Measurements from ENCODE around the gene JAZF1. TPM values are rescaled to one million over a fixed set of nuclear protein-coding genes. Genes with fewer than 3 reads are reported as not detected.

The JAZF1 gene
- total and polyA plus RNA-seq, 5 donors from 2014 or later: 6.4 to 30.7 (median 7.6) TPM

DNA sequence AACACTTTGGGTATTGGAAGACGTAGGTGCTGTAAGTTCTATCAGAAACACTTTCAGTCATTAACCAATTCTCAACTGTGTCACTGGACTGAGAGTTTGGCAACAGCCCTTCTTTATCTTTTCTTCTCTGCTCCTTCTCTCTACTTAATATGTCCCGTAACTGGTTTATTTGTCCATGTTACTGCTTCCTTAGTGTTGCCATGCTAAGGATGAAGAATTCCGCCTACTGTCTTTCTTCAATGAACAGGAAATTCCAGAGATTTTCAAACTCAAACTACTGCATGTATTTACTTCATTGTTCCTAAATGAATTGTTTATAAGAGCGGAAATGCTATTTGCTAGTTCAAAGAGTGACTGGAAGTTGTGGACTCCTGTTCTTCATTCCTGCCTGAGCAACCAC is 296.9 kb downstream of the JAZF1 start:
- DNase-seq (no peak), ATAC-seq (ENCODE audit: low read depth in 2 of 2) (no peak)
- Histone ChIP-seq H3K27me3 (ENCODE audit: control insufficient read depth, insufficient read depth, low read length) (no peaks in the 10 kb centered on the region), H3K27ac (ENCODE audit: insufficient read depth, low read length, poor library complexity, severe bottlenecking) (no peak overlapping the region), H3K4me3 (ENCODE audit: low read depth, low read length) (no peak overlapping the region), H3K9me3 (ENCODE audit: control insufficient read depth in 2 of 2, low read length in 2 of 2) (no peaks in the 10 kb centered on the region), H3K36me3 (ENCODE audit: control insufficient read depth, insufficient read depth, low read length) (peaks cover 2% of the 10 kb centered on the region), H3K4me1 (ENCODE audit: control insufficient read depth, insufficient read depth, low read length, poor library complexity, severe bottlenecking) (no peaks in the 10 kb centered on the region)
- Mint-ChIP-seq H3K4me3 (no peak overlapping the region), H3K4me1 (peaks cover 0 to 11% (median 3%) of the 10 kb centered on the region in 4 donors), H3K9me3 (peaks cover 0 to 5% (median 0%) of the 10 kb centered on the region in 7 donors), H3K36me3 (peaks cover 12% of the 10 kb centered on the region), H3K27me3 (no peaks in the 10 kb centered on the region), H3K27ac (no peak overlapping the region)

DNA sequence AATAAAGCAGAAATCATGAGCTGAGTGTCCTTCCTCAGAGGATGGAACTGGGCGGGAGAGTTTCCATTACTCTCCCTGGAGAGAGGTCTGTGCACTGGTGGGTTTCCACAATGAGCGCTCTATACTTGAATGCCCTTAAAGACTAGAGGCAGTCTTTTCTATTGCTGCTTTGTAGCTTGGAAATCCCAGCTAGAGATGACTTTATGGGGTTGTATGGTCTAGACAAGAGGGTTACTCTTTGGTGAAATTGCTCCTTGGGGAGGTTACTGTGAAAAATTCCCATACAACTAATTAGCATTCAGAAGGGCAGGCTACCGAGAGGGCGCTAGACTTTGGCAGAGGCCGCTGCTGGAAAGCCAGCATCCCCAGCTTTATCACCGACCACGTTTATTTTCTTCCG is 303.8 kb downstream of the JAZF1 start:
- H3K4me3 Mint-ChIP-seq: no peak overlapping the region
- H3K9me3 ChIP-seq (ENCODE audit: control insufficient read depth in 2 of 2, low read length in 2 of 2): no peaks in the 10 kb centered on the region
- H3K4me1 ChIP-seq (ENCODE audit: control insufficient read depth, insufficient read depth, low read length, poor library complexity, severe bottlenecking): no peaks in the 10 kb centered on the region
- peaks cover 4% of the 10 kb centered on the region for H3K36me3 Mint-ChIP-seq
- no peaks in the 10 kb centered on the region for H3K27me3 ChIP-seq (ENCODE audit: control insufficient read depth, insufficient read depth, low read length)
- H3K27ac Mint-ChIP-seq: no peak overlapping the region
- ATAC-seq (ENCODE audit: low read depth in 2 of 2): no peak
- no peak for DNase-seq
- H3K27me3 Mint-ChIP-seq: no peaks in the 10 kb centered on the region
- no peaks in the 10 kb centered on the region for H3K36me3 ChIP-seq (ENCODE audit: control insufficient read depth, insufficient read depth, low read length)
- H3K4me1 Mint-ChIP-seq: peaks cover 0 to 6% (median 1%) of the 10 kb centered on the region in 4 donors
- no peaks in the 10 kb centered on the region for H3K9me3 Mint-ChIP-seq
- H3K4me3 ChIP-seq (ENCODE audit: low read depth, low read length): no peak overlapping the region
- no peak overlapping the region for H3K27ac ChIP-seq (ENCODE audit: insufficient read depth, low read length, poor library complexity, severe bottlenecking)

DNA sequence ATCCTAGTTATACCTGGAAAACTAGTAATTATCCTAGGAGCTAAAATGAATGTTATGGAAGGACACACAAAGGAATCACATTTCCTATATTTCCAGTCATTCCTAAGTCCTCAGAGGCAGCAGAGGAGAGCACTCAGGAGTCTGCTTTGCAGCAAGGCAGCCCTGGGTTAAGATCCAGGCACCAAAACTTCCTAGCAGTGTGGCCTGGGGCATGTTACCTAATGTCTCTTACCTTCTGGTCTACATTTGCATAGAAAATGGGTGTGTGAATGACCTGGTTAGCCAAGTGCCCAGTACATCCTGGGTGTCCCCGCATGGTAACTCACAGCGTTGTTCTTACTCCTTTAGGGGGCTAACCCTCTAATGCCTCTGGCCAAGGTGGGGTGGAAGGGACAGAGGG is 304.8 kb downstream of the JAZF1 start:
- Mint-ChIP-seq H3K4me1 (peaks cover 0 to 6% (median 1%) of the 10 kb centered on the region in 4 donors), H3K36me3 (peaks cover 4% of the 10 kb centered on the region), H3K9me3 (no peaks in the 10 kb centered on the region), H3K4me3 (no peak overlapping the region), H3K27me3 (no peaks in the 10 kb centered on the region), H3K27ac (no peak overlapping the region)
- Histone ChIP-seq H3K27ac (ENCODE audit: insufficient read depth, low read length, poor library complexity, severe bottlenecking) (no peak overlapping the region), H3K4me1 (ENCODE audit: control insufficient read depth, insufficient read depth, low read length, poor library complexity, severe bottlenecking) (no peaks in the 10 kb centered on the region), H3K9me3 (ENCODE audit: control insufficient read depth in 2 of 2, low read length in 2 of 2) (no peaks in the 10 kb centered on the region), H3K36me3 (ENCODE audit: control insufficient read depth, insufficient read depth, low read length) (no peaks in the 10 kb centered on the region), H3K4me3 (ENCODE audit: low read depth, low read length) (no peak overlapping the region), H3K27me3 (ENCODE audit: control insufficient read depth, insufficient read depth, low read length) (no peaks in the 10 kb centered on the region)
- ATAC-seq (ENCODE audit: low read depth in 2 of 2) (no peak), DNase-seq (no peak)

DNA sequence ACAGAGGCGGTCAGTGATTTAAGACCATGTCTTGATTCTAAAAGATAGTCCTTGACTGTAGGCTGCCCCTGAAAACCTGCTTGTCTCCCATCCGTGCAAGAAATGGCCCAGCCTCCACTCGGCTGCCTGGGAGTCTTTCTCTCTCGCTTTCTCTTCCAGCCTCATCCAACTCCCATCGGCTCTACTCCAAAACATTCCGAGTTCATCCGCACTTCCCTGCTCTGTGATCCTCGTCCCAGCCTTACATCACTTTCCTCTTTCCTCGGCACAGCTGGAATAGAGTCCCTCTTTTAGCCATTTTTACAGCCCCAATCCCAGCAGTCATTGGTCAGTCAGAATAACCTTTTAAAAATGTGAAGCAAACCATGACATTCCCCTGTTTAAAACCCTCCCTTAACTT is 305.5 kb downstream of the JAZF1 start:
- Histone ChIP-seq H3K4me1 (ENCODE audit: control insufficient read depth, insufficient read depth, low read length, poor library complexity, severe bottlenecking) (no peaks in the 10 kb centered on the region), H3K36me3 (ENCODE audit: control insufficient read depth, insufficient read depth, low read length) (no peaks in the 10 kb centered on the region), H3K27me3 (ENCODE audit: control insufficient read depth, insufficient read depth, low read length) (no peaks in the 10 kb centered on the region), H3K4me3 (ENCODE audit: low read depth, low read length) (no peak overlapping the region), H3K27ac (ENCODE audit: insufficient read depth, low read length, poor library complexity, severe bottlenecking) (no peak overlapping the region), H3K9me3 (ENCODE audit: control insufficient read depth in 2 of 2, low read length in 2 of 2) (no peaks in the 10 kb centered on the region)
- H3K9me3 Mint-ChIP-seq: no peaks in the 10 kb centered on the region
- H3K4me3 Mint-ChIP-seq: no peak overlapping the region
- no peak for ATAC-seq (ENCODE audit: low read depth in 2 of 2)
- no peak overlapping the region for H3K27ac Mint-ChIP-seq
- H3K4me1 Mint-ChIP-seq: peaks cover 0 to 7% (median 1%) of the 10 kb centered on the region in 4 donors
- peaks cover 4% of the 10 kb centered on the region for H3K36me3 Mint-ChIP-seq
- no peaks in the 10 kb centered on the region for H3K27me3 Mint-ChIP-seq
- DNase-seq: no peak

DNA sequence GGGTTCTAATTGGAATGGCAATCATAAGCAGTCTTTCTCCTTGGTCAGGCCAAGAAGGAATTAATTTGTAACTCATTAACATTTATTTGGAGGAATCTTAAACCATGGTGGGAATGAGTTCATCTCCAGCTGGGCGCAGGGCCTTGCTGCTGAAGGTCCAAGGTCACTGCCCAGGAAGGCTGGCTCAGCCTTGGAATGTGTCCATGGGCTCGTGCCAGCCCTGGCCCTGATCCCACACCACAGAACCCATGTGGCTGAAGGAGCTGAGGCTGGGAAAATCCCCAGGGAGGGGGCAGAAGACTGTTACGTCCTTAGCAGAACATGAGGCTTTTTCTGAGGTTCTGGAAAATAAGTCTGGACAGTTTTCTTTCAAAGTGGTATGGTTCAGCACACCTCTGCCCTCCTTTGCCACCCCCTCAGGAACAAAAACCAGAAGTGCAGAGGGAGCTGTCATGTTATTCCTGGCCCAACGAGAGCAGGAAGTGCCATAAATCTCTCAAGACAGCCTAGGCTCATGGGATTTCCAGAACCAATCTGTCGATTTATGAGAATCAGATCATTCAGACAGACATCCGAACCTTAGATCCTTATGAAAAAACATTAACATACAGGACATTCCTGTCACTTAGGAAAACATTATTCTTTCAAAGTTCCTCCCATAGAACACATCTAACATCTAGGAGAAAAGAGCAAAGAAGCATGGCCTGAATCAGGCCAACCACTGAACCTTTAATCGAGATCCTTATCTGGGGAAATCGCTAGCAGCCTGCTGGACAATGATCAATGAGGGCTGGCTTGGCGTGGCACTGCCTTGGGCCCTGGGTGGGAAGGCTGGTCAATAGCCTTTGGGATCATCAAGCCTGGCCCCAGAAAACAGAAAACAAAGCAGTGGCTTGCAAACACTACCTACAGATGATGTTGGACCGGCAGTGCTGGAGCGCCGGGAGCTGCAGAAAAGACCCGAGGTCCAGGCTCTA is 306.3 kb downstream of the JAZF1 start:
- H3K9me3 ChIP-seq (ENCODE audit: control insufficient read depth in 2 of 2, low read length in 2 of 2): no peaks in the 10 kb centered on the region
- peaks cover 4% of the 10 kb centered on the region for H3K36me3 Mint-ChIP-seq
- ATAC-seq (ENCODE audit: low read depth in 2 of 2) (no peak), DNase-seq (no peak)
- no peak overlapping the region for H3K4me3 ChIP-seq (ENCODE audit: low read depth, low read length)
- no peak overlapping the region for H3K27ac ChIP-seq (ENCODE audit: insufficient read depth, low read length, poor library complexity, severe bottlenecking)
- H3K27ac Mint-ChIP-seq: no peak overlapping the region
- no peaks in the 10 kb centered on the region for H3K9me3 Mint-ChIP-seq
- H3K27me3 Mint-ChIP-seq: no peaks in the 10 kb centered on the region
- H3K4me1 ChIP-seq (ENCODE audit: control insufficient read depth, insufficient read depth, low read length, poor library complexity, severe bottlenecking): no peaks in the 10 kb centered on the region
- no peaks in the 10 kb centered on the region for H3K27me3 ChIP-seq (ENCODE audit: control insufficient read depth, insufficient read depth, low read length)
- H3K36me3 ChIP-seq (ENCODE audit: control insufficient read depth, insufficient read depth, low read length): no peaks in the 10 kb centered on the region
- no peak overlapping the region for H3K4me3 Mint-ChIP-seq
- H3K4me1 Mint-ChIP-seq: peaks cover 0 to 7% (median 1%) of the 10 kb centered on the region in 4 donors

DNA sequence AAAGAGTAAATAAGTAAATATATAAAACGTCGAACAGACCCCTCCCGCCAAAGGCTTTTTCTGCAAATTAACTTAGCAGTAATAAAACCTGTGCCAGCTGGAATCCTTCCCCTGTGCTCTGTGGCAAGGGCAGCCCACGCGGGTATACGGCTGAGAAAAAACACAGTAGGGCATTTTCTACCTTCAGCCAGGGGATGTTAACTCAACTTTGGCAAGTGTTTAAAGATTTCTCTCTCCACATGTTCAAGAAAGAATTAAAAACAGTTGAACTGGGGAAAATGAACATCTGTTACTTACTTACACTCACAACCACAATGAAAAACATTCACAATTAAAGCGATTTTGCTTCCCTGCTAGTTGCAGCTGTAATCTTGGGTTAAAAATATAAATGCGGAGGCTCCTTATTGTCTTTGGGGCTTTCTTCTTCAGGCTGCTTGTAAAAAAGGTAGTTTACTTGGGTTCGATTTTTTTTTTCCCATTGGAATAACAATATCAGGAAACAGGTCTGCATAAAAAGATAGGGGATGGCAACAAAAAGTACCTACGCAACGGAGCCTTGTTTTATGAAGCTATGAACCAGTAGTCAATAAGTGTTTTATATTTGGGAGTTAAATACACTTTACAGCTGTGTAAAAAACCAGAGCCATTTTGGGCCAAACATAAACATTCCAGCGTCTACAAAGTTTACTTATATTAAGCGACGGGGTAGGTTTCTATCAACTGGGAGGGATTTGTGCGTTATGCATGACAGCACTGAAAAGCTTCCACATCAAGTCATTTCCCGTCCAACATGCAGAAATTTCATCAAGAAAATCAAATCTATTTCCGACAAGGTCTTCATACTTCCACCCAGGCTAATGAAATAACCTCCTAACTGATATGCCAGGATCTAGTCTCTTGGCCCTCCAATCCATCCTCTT is 308.0 kb downstream of the JAZF1 start:
- DNase-seq: no peak
- Histone ChIP-seq H3K9me3 (ENCODE audit: control insufficient read depth in 2 of 2, low read length in 2 of 2) (no peaks in the 10 kb centered on the region), H3K36me3 (ENCODE audit: control insufficient read depth, insufficient read depth, low read length) (peaks cover 2% of the 10 kb centered on the region), H3K4me1 (ENCODE audit: control insufficient read depth, insufficient read depth, low read length, poor library complexity, severe bottlenecking) (no peaks in the 10 kb centered on the region), H3K27me3 (ENCODE audit: control insufficient read depth, insufficient read depth, low read length) (no peaks in the 10 kb centered on the region), H3K27ac (ENCODE audit: insufficient read depth, low read length, poor library complexity, severe bottlenecking) (no peak overlapping the region), H3K4me3 (ENCODE audit: low read depth, low read length) (no peak overlapping the region)
- no peak overlapping the region for H3K27ac Mint-ChIP-seq
- peaks cover 0 to 2% (median 0%) of the 10 kb centered on the region in 7 donors for H3K9me3 Mint-ChIP-seq
- ATAC-seq (ENCODE audit: low read depth in 2 of 2): no peak
- peaks cover 7% of the 10 kb centered on the region for H3K36me3 Mint-ChIP-seq
- H3K27me3 Mint-ChIP-seq: no peaks in the 10 kb centered on the region
- H3K4me3 Mint-ChIP-seq: no peak overlapping the region
- peaks cover 0 to 3% (median under 1%) of the 10 kb centered on the region in 4 donors for H3K4me1 Mint-ChIP-seq

DNA sequence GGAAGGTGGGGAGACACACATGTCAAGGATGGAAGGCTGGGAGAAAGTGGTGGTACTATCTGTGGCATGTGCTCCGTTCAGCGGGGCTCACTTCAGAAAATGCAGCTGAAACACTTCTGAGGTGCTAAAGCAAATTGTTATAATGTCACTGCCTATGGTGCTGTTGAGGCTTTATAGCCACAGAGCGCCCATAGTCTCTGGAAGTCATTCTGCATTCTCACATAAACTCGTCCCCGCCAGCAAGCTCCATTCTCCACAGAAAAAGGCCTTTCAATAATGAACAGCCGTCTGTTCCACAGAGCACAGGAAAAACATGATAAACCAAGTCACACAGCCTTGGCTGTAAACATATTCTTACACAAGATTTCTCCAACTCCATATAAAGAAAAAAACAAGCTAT is 308.7 kb downstream of the JAZF1 start:
- H3K9me3 Mint-ChIP-seq: peaks cover 0 to 2% (median 0%) of the 10 kb centered on the region in 7 donors
- ATAC-seq (ENCODE audit: low read depth in 2 of 2): no peak
- Histone ChIP-seq H3K4me1 (ENCODE audit: control insufficient read depth, insufficient read depth, low read length, poor library complexity, severe bottlenecking) (no peaks in the 10 kb centered on the region), H3K36me3 (ENCODE audit: control insufficient read depth, insufficient read depth, low read length) (peaks cover 2% of the 10 kb centered on the region), H3K27ac (ENCODE audit: insufficient read depth, low read length, poor library complexity, severe bottlenecking) (no peak overlapping the region), H3K9me3 (ENCODE audit: control insufficient read depth in 2 of 2, low read length in 2 of 2) (no peaks in the 10 kb centered on the region), H3K27me3 (ENCODE audit: control insufficient read depth, insufficient read depth, low read length) (no peaks in the 10 kb centered on the region), H3K4me3 (ENCODE audit: low read depth, low read length) (no peak overlapping the region)
- no peaks in the 10 kb centered on the region for H3K27me3 Mint-ChIP-seq
- peaks cover 12% of the 10 kb centered on the region for H3K36me3 Mint-ChIP-seq
- H3K4me1 Mint-ChIP-seq: peaks cover 0 to 7% (median 4%) of the 10 kb centered on the region in 4 donors
- H3K27ac Mint-ChIP-seq: no peak overlapping the region
- DNase-seq: no peak
- no peak overlapping the region for H3K4me3 Mint-ChIP-seq

All from CD4-positive, CD25-positive, alpha-beta regulatory T cell (primary cell).